ENCODE data around the gene SLC1A2.

GRCh38 chr11:35357923-35358322 lies 61.4 kb downstream of the SLC1A2 start:
- TF ChIP-seq CTCF (conservative IDR thresholded peaks at IDR 0.05 in 1 of 2, IDR thresholded peaks at IDR 0.05 in 1 of 2; ENCODE audit: low read depth in 1 of 2, low read length in 2 of 2): no peak
- TF ChIP-seq EZH2 (IDR thresholded peaks at IDR 0.05; ENCODE audit: low read length, missing control alignments): no peak
